HTR-8/SVneo (cell line): Measurements from ENCODE around the gene CLIC1.

Source experiments
- DNase-seq: peaks from one replicate; pipeline ENCODE4 v3.0.0; 2011; ENCODE audit warnings: low spot score, mixed read lengths; ENCODE audit not compliant: insufficient read length
- FAIRE-seq: peaks from 2 replicates; lab custom pipeline; 2011; peaks lifted over from hg19 to GRCh38; lab: Jason Lieb, UNC

Gene CLIC1

DNA sequence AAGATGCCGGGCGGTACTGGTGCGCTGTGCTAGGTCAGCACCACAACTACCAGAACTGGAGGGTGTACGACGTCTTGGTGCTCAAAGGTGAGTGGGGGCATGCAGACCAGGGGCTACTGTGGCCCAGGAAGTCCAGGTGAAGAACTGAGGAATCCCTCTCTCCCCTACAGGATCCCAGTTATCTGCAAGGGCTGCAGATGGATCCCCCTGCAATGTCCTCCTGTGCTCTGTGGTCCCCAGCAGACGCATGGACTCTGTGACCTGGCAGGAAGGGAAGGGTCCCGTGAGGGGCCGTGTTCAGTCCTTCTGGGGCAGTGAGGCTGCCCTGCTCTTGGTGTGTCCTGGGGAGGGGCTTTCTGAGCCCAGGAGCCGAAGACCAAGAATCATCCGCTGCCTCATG lies 28.6 kb downstream of the CLIC1 start:
- DNase-seq (no peak), FAIRE-seq (no peak)

DNA sequence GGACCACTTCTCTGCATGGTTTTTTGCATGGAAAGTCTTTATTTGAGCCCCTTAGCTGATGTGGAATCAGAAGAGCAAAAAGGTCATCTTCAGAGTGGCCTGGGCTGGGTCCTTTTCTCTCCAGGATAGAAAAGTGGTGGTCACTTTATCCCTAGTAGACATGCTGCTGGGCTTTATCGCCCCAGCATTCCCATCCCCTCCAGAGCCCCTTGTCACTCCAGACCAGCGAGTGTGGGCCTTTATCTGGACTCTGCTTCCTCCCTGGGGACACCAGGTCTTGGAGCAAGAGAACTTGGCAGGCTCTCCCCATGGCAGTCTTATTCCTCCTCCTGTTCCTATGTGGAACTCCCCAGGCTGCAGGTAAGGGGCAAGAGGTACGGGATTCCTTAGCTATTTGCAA lies 29.7 kb downstream of the CLIC1 start, which contains the start of gene LY6G6F:
TSS of gene LY6G6F (plus strand) at position 268 of the 400 bp plus-strand sequence. CDS start at position 309, 41 bp downstream.
- FAIRE-seq (no peak), DNase-seq (no peak)

GRCh38 chr6:31705931-31706330 lies 30.4 kb downstream of the CLIC1 start:
- DNase-seq (no peak), FAIRE-seq (no peak)

DNA sequence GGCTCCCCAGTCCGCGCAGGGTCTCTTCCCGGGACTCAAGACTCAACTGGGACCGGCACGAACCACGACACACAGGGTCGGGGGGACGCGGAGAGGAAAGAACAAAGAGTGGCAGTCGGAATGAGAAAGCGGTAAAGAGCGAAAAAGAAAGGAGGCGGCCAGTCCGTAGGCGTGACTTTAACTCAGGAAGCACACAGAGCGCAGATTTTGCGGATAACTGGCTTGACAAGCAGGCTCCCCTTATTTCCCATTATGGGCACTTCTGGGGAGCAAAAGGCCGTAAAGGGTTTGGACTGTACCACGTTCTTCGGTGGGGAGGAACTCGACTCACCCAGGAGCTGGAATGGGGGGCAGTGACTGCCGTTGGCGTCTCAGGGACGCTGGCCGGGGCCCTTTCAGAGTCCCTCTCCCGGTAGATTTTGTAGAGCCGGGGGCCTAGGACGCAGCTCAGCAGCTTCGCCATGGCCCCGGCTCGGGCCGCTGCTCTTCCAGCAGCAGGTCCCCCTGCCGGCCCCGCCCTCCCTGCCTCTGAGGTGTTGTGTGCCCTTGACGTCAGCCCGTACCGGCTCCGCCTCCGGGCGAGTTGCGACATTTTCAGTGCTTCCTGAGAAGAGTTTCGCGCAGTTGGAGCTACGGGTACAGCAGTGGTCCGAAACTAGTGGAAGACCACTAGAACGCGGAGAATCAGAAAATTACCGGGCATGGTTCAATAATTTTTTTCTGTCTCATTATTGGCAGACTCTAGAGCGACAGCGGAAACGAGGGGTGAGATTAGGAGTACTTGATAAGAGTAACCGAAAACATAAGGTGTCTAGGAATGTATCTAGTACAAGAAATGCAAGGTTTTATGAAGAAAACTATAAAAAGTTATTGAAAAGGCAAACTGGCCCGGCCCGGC lies 33.3 kb downstream of the CLIC1 start, which contains the start of gene ABHD16A:
TSS of gene ABHD16A (minus strand) at position 506 of the 898 bp plus-strand sequence. CDS start at position 463, 43 bp downstream.
- DNase-seq: peak; percentile 99
- peak; percentile 98 for FAIRE-seq

GRCh38 chr6:31702405-31702818 lies 33.9 kb downstream of the CLIC1 start:
- FAIRE-seq: no peak
- no peak for DNase-seq

DNA sequence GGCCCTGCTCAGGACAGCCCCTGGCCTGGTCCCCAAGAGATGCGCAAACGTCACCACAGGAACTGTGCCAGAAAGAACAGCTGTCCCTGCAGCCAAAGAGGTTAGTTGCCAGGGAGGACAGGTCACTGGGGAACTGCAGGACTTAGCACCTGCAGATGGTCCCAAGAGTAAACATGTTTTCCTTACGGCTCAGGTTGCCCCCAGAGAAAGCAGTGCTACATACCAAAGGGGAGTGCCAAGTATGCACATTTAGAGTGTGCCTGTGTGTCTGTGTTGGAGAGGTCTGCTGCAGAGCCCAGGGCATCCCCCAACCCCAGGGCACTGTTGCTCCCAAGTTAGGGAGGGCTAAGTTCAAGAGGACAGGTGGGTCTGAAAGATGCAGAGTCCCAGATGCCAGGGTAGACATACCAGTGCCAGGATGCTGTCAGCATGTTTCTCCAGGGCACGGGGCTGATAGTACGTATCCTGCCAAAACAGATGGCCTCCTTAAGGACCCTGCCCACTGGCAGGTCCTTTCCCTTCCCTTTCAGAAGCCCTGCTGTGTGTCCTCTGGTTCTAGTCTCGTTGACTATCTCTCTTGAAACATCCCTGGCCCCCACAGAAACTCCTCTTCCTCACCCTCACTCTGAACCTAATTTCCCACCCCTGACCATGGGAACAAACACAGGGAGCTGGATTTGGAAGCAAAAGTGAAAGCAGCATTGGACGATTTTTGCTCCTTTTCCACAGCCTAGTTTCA lies 34.5 kb downstream of the CLIC1 start:
- no peak for FAIRE-seq
- no peak for DNase-seq

DNA sequence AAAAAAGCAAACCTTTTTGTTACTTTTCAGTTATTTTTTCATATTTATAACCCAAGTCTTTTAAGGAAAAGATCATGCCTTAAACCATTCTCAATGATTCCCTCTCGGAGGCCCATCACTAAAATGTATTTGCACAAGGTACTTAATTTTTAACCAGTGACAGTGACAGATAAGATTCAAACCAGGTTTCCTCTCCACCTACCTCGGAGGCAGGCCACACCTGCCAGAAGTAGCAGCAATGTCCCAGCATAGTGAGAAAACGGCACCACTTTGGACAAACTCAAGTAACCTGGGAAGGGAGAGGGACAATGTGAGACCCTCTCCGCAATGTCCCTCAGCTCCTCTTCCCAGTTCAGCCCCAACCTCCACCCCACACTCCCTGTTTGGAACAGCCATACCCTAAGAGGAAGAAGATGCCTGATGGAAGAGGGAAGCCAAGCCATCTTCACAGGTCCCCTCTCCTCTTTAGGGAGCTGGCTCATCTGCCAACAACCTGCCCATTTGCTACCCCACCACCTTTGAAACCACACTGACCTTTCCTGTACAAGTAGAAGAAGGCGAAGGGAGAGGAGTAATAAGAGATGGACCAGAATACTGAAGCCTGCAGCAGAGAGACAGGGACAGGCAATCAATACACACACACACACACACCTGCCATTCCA lies 35.5 kb downstream of the CLIC1 start:
- DNase-seq: no peak
- no peak for FAIRE-seq

DNA sequence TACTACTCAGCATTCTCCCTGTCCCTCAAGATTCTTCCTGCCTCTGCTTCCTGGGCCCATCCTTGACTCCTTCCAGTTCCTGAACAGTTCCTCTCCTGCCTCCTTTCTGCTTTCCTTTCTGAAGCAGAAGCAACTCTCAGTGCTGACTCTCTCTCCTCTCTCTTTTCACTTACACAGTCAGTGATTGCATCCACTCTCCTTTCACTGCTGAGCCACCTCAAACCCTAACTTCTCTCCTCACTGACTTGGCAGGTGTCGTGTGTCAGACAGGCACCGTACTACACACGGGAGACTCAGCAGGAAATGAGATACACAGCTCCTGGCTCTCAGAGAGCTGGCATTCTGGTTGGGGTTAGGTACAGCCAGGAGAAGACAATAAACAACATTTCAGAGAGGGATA lies 38.8 kb downstream of the CLIC1 start:
- FAIRE-seq (no peak), DNase-seq (no peak)

DNA sequence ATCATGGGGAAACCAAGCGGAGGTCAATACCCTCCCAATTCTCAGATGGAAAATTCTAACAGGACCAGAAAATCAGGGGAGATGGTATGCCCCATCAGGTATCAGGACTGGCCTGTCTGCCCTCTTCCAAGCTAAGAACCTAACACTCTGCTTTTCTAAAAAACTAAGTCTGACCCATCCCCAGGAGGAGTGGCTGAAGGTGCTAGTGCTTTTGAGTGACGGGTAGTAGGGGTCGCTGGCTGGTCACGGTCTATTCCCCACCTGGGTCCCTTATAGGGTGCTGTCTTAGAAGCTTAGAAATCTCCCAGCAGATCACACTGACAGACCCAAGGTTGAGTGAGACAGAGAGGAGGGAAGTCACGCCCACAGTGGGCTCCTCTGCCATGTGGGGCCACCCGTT lies 42.8 kb downstream of the CLIC1 start:
- no peak for FAIRE-seq
- DNase-seq: no peak

DNA sequence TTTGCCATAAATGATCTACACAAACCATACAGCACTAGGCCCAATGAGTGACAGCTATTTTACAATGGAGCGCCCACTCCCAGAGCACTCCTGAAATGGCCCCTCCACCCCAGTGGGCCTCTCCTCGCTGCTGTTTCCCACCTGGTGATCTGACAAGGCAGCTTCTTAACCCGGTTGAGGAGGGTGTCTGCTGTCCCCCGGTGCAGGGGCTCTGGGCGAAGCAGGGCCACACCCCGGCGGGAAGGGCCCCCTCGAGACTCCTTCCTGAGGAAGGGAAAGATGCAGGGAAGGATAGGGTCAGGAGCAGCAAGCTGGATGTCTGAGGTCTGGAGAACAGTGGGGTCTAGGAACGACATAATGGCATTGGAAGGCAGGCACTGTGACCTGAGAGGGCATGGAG lies 43.4 kb downstream of the CLIC1 start:
- DNase-seq: no peak

GRCh38 chr6:31692353-31692752 lies 44.0 kb downstream of the CLIC1 start:
- no peak for FAIRE-seq
- DNase-seq: no peak

More for the DNA sequence above, 43.4 kb downstream of the CLIC1 start:
- no peak for FAIRE-seq

DNA sequence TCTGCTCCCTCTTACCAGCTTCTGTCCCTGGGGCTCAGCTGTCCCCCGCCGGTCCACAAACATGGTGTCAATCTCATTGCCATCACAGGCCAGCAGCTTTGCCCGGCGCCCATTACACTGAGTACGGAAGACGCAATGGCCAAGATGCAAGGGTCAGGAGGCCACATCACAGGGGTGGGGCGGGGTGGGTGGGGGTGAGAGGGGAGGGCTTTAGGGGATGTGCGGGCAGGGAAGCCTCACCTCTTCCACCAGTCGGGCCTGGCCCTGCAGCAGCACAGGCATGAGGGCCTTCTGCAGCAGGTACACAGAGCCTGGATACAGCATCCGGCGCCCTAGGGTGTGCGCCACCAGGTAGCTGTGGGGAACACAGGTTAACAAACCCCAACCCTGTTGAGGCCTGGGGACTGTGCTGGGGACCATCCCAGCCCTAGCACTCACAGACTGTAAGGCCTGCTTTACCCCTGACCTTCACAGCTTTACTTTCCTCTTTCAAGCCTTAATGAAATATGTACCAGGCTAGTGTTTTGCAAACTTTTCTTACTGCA lies 44.7 kb downstream of the CLIC1 start:
- DNase-seq (no peak), FAIRE-seq (no peak)

DNA sequence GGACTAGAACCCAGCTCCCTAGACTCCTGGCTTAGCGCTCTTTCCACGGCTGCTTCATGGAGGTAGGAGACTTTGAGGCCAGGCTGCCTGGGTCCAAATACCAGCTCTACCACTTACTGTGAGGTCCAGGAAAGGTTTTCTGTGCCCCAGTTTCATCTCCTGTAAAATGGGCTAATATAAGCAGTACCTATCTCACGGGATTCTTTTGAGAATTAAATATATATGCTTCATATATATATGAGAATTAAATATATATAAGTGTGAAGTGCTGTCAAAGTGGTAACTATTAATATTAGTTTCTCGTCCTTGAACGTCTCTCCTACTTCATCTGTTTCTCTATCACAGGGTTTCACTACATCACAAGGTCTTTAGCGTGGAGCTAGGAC lies 45.3 kb downstream of the CLIC1 start:
- FAIRE-seq: no peak
- no peak for DNase-seq

DNA sequence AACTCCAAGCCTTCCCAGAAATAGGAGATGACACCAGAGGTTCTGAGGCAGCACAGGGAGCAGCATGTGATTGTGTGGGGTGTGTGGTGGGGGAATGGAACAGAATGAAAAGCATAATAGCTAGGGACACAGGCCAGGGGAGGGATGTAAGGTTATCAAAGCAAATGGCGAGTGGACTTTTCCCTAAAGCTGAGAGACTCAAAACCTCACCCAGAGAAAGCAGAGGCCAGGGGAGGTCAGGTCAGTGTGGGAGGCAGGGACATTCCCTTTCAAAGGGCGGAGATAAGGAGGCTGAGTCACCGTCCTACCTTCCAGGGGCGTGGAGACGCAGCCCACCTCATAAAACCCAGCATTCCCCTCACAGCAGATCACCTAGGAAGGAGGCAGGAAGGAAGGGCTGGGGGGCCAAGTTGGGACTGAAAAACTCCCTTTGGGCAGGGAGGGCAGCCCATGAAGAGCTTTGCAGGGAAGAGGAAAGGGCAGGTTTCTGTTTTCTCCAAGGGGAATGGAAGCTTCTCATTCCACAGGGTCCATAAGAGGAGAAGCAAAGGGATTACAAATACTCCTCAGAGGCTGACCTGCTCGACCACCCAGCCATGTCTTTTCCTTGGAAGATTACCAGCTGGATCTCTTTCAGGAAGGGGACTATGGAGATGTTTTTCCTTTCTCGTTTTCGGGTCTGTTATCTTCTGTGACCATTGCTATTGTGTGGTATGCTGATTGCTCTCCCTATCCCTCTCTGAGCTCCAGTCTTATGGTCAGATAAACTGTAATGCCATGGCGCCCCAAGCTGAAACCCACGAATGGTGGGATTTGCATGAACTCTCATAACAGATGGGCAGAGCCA lies 45.9 kb downstream of the CLIC1 start:
- no peak for DNase-seq
- no peak for FAIRE-seq

DNA sequence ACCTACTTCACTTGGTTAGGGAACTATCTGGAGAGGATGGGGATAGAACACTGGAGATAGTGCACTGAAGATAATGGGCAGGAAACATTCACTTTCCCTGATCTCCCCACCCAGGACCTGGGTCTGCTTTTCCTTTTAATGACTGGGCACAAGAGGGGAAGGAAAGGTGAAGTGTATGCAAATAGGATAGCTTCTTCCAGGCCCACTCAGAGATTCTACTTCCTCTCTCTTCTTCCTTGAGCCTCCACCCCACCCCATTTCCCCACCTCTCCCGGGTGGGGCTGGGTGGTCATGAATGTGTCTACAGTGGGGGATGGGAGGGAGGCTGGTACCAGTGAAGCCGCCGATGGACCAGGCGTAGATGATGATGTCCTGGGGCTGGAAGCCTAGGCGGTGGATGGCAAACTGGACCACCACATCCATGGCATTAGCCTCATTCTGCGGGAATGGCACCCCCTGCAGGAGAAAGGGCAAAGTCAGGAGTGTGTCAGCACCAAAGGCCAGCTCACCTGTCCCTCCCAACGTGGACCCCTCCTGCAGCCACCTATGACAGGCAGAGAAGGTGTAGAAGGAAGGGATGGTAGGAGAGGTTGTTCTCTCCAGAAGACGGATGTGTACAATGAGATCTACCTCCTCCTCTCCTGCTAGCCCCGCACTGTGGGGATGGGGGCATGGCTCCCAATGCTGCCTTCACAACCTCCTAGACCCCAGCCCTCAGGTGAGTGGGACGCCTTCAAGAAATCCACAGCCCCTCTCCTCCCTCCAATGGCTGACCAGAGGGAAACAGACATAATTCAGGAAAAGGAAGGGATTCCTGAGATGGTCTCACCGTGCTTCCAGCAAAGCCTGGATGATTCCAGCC lies 46.9 kb downstream of the CLIC1 start:
- no peak for DNase-seq
- no peak for FAIRE-seq

GRCh38 chr6:31687860-31688693 lies 48.3 kb downstream of the CLIC1 start:
- FAIRE-seq (no peak), DNase-seq (no peak)

DNA sequence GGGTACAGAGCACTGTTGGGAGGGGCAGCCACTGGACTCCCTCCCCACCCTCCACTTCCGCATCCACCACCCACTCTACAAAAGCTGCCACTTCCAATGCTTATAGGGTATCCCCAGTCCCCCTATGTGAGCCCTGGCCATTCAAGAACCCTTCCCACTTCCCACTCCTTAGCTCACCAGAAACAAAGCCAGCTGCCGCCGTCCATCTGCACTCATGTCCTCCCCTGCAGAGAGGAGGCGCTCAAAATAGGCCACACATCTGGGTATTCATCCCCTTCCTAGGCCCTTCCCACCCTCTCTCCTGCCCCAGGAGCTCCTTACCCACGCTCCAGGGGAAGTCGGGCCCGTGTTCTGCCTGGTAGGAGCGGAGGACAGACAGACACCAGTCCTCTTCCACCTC lies 49.0 kb downstream of the CLIC1 start:
- FAIRE-seq: no peak

DNA sequence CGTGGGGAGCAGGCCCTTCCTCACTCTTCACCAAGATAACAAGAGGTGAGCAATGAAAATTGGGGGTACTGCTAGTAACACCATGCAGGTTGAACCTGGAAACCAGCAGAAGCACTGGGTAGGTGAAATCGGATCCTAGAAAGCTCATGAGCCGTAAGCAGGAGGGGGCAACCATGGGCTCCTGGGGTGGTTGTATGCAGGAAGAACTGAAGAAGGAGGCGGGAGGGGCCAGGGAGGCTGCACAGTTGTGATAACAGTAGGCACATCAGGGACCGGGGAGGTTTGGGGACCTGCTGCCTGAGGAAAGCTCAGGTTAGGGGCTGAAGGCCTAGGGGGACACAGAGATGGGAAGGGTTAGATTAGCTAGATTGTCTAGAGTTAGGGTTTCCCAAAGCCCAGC lies 49.8 kb downstream of the CLIC1 start:
- FAIRE-seq (no peak), DNase-seq (no peak)

More for the DNA sequence above, 49.0 kb downstream of the CLIC1 start:
- no peak for DNase-seq
